HepG2 (cell line): ENCODE results near the gene ALOX15. TPM values are rescaled to one million over a fixed set of nuclear protein-coding genes. Genes with fewer than 3 reads are reported as not detected.

Source experiments
- ATAC-seq: fragments of 200-7000 bp; cut with Tn5 transposase; 3 replicates; pipeline ENCODE4 v1.9.1; 2020; ENCODE audit warnings: mild to moderate bottlenecking, moderate library complexity
- BruUV-seq: library from RNA; stranded (reverse); fragments of 400-500 nt; replicated peaks from 2 replicates; lab custom pipeline; 2021; lab: Mats Ljungman, UMichigan
- CTCF ChIA-PET: fragments of 300-600 bp; formaldehyde crosslinking; extraction: SDS; loops from one replicate; lab custom pipeline; 2021; ENCODE audit warnings: low total read pairs, inconsistent platforms, low intra/inter-chr PET ratio; lab: Yijun Ruan, JAX
- POLR2A ChIA-PET: fragments of 350-600 bp; sonication (Branson Sonifier 250); formaldehyde crosslinking; loops from one replicate; lab custom pipeline; 2020; ENCODE audit warnings: antibody characterized with exemption, inconsistent platforms; lab: Yijun Ruan, JAX
- DNase-seq: peaks from one replicate; pipeline ENCODE4 v3.0.0-alpha.2; 2015; ENCODE audit warnings: low spot score
- FAIRE-seq: peaks from 3 replicates; lab custom pipeline; 2011; peaks lifted over from hg19 to GRCh38; lab: Jason Lieb, UNC
- H2AFZ ChIP-seq: one replicate; pipeline ENCODE4 v1.6.1; 2011; ENCODE audit warnings: low read length, inconsistent platforms
- H3K27ac ChIP-seq: fragments of 300-600 bp; 3 replicates; pipeline ENCODE4 v1.8.0; 2011; ENCODE audit warnings: mixed run types, mild to moderate bottlenecking, mixed read lengths, low read length, inconsistent platforms; ENCODE audit not compliant: insufficient read depth; ENCODE audit errors: extremely low read length
- H3K27me3 ChIP-seq, 2 experiments: fragments of 200-600 bp in 1 of 2; 2 replicates in 1 of 2; 3 replicates in 1 of 2; pipeline versions ENCODE4 v1.6.0 to v1.8.0; 2011; ENCODE audit warnings: low read length in 2 of 2, mild to moderate bottlenecking in 2 of 2, moderate library complexity in 2 of 2, inconsistent platforms in 1 of 2; ENCODE audit not compliant: insufficient read depth in 2 of 2, control insufficient read depth in 1 of 2
- H3K36me3 ChIP-seq, 2 experiments: fragments of 200-600 bp in 1 of 2; replicated peaks in 1 of 2; 2 replicates in 1 of 2; 3 replicates in 1 of 2; pipeline versions ENCODE4 v1.5.1 to v1.8.0; 2011; ENCODE audit warnings: low read length in 2 of 2, inconsistent platforms in 1 of 2; ENCODE audit not compliant: insufficient read depth in 2 of 2, control insufficient read depth in 1 of 2
- H3K4me1 ChIP-seq: 2 replicates; pipeline ENCODE4 v1.5.1; 2012; ENCODE audit warnings: low read length, inconsistent platforms; ENCODE audit not compliant: insufficient read depth
- H3K4me2 ChIP-seq: 2 replicates; pipeline ENCODE4 v1.6.0; 2011; ENCODE audit warnings: low read depth, low read length, inconsistent platforms
- H3K4me3 ChIP-seq, 3 experiments: fragments of 200-600 bp in 1 of 3; sonication (generic), shearing (Covaris generic) in 1 of 3; replicated peaks in 1 of 3; 2 replicates each; pipeline ENCODE4 v1.5.1; 2011 to 2016; ENCODE audit warnings: low read length in 3 of 3, inconsistent platforms in 2 of 3, low read depth in 2 of 3, mild to moderate bottlenecking in 2 of 3, control low read depth in 1 of 3, mixed read lengths in 1 of 3; ENCODE audit not compliant: insufficient read depth in 1 of 3
- H3K79me2 ChIP-seq: one replicate; pipeline ENCODE4 v1.6.1; 2011; ENCODE audit warnings: low read length, inconsistent platforms; ENCODE audit not compliant: insufficient read depth
- H3K9ac ChIP-seq: 2 replicates; pipeline ENCODE4 v1.6.0; 2011; ENCODE audit warnings: mild to moderate bottlenecking, low read depth, low read length, inconsistent platforms; ENCODE audit not compliant: insufficient read depth
- H3K9me3 ChIP-seq: 2 replicates; pipeline ENCODE4 v1.5.1; 2012; ENCODE audit warnings: mild to moderate bottlenecking, low read length
- H4K20me1 ChIP-seq: 2 replicates; pipeline ENCODE4 v1.6.0; 2011; ENCODE audit warnings: inconsistent platforms, mild to moderate bottlenecking, low read length, moderate library complexity; ENCODE audit not compliant: insufficient read depth
- MATR3 ChIP-seq: sonication (generic); formaldehyde crosslinking; IDR thresholded peaks from 2 replicates; pipeline ENCODE4 v1.4.0; 2020; ENCODE audit warnings: missing genetic modification reagents
- NR2C2 ChIP-seq: sonication (generic); formaldehyde crosslinking; IDR thresholded peaks from 2 replicates; pipeline ENCODE4 v1.4.0; 2020; ENCODE audit warnings: missing genetic modification reagents, mild to moderate bottlenecking, moderate library complexity, borderline replicate concordance
- POLR2A ChIP-seq, 2 experiments: IDR thresholded peaks; 2 replicates each; pipeline ENCODE4 v1.6.1; 2011; ENCODE audit warnings: low read depth in 2 of 2, low read length in 2 of 2, mild to moderate bottlenecking in 1 of 2, moderate library complexity in 1 of 2; ENCODE audit not compliant: insufficient read depth in 1 of 2
- TAF1 ChIP-seq: sonication (generic); formaldehyde crosslinking; IDR thresholded peaks from 2 replicates; pipeline ENCODE4 v1.4.0; 2020; ENCODE audit warnings: missing genetic modification reagents
- ZMYM4 ChIP-seq: sonication (generic); formaldehyde crosslinking; IDR thresholded peaks from 2 replicates; pipeline ENCODE4 v1.8.1; 2023; ENCODE audit warnings: mild to moderate bottlenecking, missing genetic modification reagents
- ZNF296 ChIP-seq: sonication (generic); formaldehyde crosslinking; conservative IDR thresholded peaks from 2 replicates; pipeline ENCODE4 v1.5.0; 2020; ENCODE audit warnings: mild to moderate bottlenecking, missing genetic modification reagents
- WGBS: methylation state at CpG from one replicate; pipeline ENCODE4 v1.1.6; 2017; ENCODE audit warnings: low lambda C conversion rate; 5-methylcytosine and 5-hydroxymethylcytosine counted together
- in situ Hi-C: cut with HindIII; loops from 2 replicates; pipeline ENCODE4 v1.10.0; 2017; ENCODE audit warnings: low pct_unique_long_range_greater_than_20kb; ENCODE audit not compliant: extremely low pct_ligation_motif_present
- intact Hi-C: fragments of 100-400 bp; cut with micrococcal nuclease; formaldehyde crosslinking; loops from one replicate; pipeline ENCODE4 v1.10.0; 2022; ENCODE audit not compliant: unreplicated experiment
- polyA plus RNA-seq, 8 experiments: library from polyadenylated mRNA; depleted of rRNA in 3 of 8; stranded (reverse) in 7 of 8; unstranded in 1 of 8; fragments of >200 nt; fragmentation: Illumina TruSeq in 4 of 8; extraction: Trizol in 4 of 8; gene quantifications; 2 replicates each; pipeline versions ENCODE4 v1.2.1 to v1.2.3, GENCODE V29; 2011 to 2016; ENCODE audit warnings: low read depth in 4 of 8, missing spikeins in 1 of 8, mixed read lengths in 1 of 8; ENCODE audit not compliant: insufficient read depth in 1 of 8
- total RNA-seq, 5 experiments: library from RNA; depleted of rRNA; stranded (reverse); fragments of >200 nt; fragmentation: Illumina TruSeq; extraction: Trizol; gene quantifications; 2 replicates each; pipeline ENCODE4 v1.2.3, GENCODE V29; 2016; ENCODE audit warnings: low read depth in 1 of 5
- TF ChIP-seq, protein P1 (sequence below): sonication (generic); formaldehyde crosslinking; IDR thresholded peaks from 2 replicates; pipeline ENCODE4 v1.4.0; 2020; ENCODE audit warnings: missing genetic modification reagents, borderline replicate concordance
- TF ChIP-seq, protein P2 (sequence below): IDR thresholded peaks from 2 replicates; pipeline ENCODE4 v1.6.1; 2016; ENCODE audit warnings: low read depth
- TF ChIP-seq, protein P3 (sequence below): sonication (generic); formaldehyde crosslinking; IDR thresholded peaks from 2 replicates; pipeline ENCODE4 v1.8.1; 2022; ENCODE audit warnings: low read depth, mild to moderate bottlenecking, missing genetic modification reagents

ALOX15 gene
- total and polyA plus RNA-seq, 2 of the 13 experiments (the other 11 are each of a cell fraction or from before 2014, with no cell fraction given): 0.04 TPM; not detected in 1

DNA sequence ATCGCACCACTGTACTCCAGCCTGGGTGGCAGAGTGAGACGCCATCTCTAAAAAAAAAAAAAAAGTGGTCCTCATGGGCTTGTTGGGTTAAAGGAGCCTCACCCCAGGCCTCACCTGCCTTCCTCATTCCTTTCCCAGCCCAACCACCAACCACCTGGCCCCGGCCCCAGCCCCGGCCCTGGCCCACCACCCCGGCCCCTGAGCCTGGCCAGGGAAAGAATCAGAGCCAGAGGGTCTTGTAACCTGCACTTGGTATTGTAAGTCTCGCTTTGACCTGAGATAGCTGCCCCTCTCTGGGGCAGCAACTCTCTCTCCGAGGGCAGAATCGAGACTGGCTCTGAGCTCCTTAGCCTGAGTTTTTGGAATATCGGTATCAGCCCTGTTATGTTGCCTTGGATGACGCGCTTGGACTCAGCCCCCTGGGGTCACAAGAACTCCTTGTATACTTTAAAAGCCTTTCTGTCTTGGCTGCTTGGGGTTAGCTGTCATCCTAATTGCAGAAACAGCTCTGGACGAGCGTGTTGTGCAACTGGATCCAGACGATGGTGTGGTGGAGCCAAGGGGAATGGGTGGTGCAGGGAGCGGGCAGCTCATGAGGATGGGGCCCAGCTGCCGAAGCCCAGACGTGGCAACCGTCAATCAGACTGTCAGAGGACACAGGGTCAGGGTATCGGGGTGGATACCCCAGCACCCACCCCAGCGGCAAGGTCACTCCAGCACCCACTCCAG is 42.5 kb downstream of the ALOX15 start:
- Histone ChIP-seq H3K27ac (no peak overlapping the region), H3K9ac (no peak overlapping the region), H3K4me1 (peaks cover 22% of the 10 kb centered on the region), H3K27me3 (no peaks in the 10 kb centered on the region), H3K36me3 (no peaks in the 10 kb centered on the region), H3K4me2 (no peak overlapping the region), H2AFZ (no peak overlapping the region), H3K9me3 (no peaks in the 10 kb centered on the region), H3K4me3 (no peak overlapping the region), H3K79me2 (no peaks in the 10 kb centered on the region), H4K20me1 (no peaks in the 10 kb centered on the region)
- 63% methylated on average over 16 of the region's 20 CpGs for WGBS
- TF ChIP-seq TAF1 (CRISPR knock-in tag) (no peak), ZMYM4 (CRISPR knock-in tag) (no peak), POLR2A (IDR thresholded peaks at IDR 0.05; ENCODE audit: insufficient read depth in 1 of 2, low read depth in 2 of 2, low read length in 2 of 2) (no peak), ZNF296 (CRISPR knock-in tag) (no peak), MATR3 (no peak), NR2C2 (CRISPR knock-in tag) (no peak)
- TF ChIP-seq, protein P1, sequence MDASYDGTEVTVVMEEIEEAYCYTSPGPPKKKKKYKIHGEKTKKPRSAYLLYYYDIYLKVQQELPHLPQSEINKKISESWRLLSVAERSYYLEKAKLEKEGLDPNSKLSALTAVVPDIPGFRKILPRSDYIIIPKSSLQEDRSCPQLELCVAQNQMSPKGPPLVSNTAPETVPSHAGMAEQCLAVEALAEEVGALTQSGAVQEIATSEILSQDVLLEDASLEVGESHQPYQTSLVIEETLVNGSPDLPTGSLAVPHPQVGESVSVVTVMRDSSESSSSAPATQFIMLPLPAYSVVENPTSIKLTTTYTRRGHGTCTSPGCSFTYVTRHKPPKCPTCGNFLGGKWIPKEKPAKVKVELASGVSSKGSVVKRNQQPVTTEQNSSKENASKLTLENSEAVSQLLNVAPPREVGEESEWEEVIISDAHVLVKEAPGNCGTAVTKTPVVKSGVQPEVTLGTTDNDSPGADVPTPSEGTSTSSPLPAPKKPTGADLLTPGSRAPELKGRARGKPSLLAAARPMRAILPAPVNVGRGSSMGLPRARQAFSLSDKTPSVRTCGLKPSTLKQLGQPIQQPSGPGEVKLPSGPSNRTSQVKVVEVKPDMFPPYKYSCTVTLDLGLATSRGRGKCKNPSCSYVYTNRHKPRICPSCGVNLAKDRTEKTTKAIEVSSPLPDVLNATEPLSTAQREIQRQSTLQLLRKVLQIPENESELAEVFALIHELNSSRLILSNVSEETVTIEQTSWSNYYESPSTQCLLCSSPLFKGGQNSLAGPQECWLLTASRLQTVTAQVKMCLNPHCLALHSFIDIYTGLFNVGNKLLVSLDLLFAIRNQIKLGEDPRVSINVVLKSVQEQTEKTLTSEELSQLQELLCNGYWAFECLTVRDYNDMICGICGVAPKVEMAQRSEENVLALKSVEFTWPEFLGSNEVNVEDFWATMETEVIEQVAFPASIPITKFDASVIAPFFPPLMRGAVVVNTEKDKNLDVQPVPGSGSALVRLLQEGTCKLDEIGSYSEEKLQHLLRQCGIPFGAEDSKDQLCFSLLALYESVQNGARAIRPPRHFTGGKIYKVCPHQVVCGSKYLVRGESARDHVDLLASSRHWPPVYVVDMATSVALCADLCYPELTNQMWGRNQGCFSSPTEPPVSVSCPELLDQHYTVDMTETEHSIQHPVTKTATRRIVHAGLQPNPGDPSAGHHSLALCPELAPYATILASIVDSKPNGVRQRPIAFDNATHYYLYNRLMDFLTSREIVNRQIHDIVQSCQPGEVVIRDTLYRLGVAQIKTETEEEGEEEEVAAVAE (CRISPR knock-in tag): no peak
- TF ChIP-seq, protein P2, sequence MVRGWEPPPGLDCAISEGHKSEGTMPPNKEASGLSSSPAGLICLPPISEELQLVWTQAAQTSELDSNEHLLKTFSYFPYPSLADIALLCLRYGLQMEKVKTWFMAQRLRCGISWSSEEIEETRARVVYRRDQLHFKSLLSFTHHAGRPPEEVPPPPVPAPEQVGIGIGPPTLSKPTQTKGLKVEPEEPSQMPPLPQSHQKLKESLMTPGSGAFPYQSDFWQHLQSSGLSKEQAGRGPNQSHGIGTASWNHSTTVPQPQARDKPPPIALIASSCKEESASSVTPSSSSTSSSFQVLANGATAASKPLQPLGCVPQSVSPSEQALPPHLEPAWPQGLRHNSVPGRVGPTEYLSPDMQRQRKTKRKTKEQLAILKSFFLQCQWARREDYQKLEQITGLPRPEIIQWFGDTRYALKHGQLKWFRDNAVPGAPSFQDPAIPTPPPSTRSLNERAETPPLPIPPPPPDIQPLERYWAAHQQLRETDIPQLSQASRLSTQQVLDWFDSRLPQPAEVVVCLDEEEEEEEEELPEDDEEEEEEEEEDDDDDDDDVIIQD (CRISPR knock-in tag): no peak
- TF ChIP-seq, protein P3, sequence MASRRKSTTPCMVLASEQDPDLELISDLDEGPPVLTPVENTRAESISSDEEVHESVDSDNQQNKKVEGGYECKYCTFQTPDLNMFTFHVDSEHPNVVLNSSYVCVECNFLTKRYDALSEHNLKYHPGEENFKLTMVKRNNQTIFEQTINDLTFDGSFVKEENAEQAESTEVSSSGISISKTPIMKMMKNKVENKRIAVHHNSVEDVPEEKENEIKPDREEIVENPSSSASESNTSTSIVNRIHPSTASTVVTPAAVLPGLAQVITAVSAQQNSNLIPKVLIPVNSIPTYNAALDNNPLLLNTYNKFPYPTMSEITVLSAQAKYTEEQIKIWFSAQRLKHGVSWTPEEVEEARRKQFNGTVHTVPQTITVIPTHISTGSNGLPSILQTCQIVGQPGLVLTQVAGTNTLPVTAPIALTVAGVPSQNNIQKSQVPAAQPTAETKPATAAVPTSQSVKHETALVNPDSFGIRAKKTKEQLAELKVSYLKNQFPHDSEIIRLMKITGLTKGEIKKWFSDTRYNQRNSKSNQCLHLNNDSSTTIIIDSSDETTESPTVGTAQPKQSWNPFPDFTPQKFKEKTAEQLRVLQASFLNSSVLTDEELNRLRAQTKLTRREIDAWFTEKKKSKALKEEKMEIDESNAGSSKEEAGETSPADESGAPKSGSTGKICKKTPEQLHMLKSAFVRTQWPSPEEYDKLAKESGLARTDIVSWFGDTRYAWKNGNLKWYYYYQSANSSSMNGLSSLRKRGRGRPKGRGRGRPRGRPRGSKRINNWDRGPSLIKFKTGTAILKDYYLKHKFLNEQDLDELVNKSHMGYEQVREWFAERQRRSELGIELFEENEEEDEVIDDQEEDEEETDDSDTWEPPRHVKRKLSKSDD (CRISPR knock-in tag): no peak
- intact Hi-C loops (no loop called here), in situ Hi-C loops (no loop called here)
- ATAC-seq (no peak), DNase-seq (no peak), FAIRE-seq (no peak)
- no TSS peak for BruUV-seq
- CTCF ChIA-PET: no interaction called here
- POLR2A ChIA-PET: no interaction called here
